ENCODE results near the gene ITGA7. TPM values are rescaled to one million over a fixed set of nuclear protein-coding genes. Genes with fewer than 3 reads are reported as not detected.

The ITGA7 gene
- total and polyA plus RNA-seq, 2 of the 4 experiments (the other 2 are of a cell fraction), result 3.9 to 15.7 TPM

- Histone ChIP-seq H3K4me1 (ENCODE audit: control insufficient read depth, insufficient read depth, low read length) (no peaks in the 10 kb centered on the region), H2AFZ (replicated peaks; ENCODE audit: low read length, poor library complexity) (no peak overlapping the region), H2BK20ac (ENCODE audit: low read depth, low read length) (no peak overlapping the region), H3K4ac (ENCODE audit: low read depth, low read length) (no peak overlapping the region), H2AK5ac (ENCODE audit: low read depth, low read length) (no peak overlapping the region), H4K5ac (ENCODE audit: low read depth, low read length) (no peak overlapping the region), H2BK5ac (ENCODE audit: low read depth, low read length, poor library complexity, severe bottlenecking) (no peak overlapping the region), H4K20me1 (ENCODE audit: insufficient read depth, low read length) (no peaks in the 10 kb centered on the region), H3K4me3 (ENCODE audit: insufficient read depth, low read depth, low read length) (no peak overlapping the region), H2BK120ac (ENCODE audit: low read depth, low read length) (no peak overlapping the region), H3K79me1 (ENCODE audit: low read depth in 1 of 2, low read length in 2 of 2) (no peaks in the 10 kb centered on the region), H3K9me3 (ENCODE audit: control insufficient read depth, insufficient read depth, low read length) (no peaks in the 10 kb centered on the region), H3K23ac (ENCODE audit: low read depth, low read length) (no peak overlapping the region), H2BK15ac (ENCODE audit: low read depth, low read length) (no peak overlapping the region), H4K8ac (ENCODE audit: low read depth in 2 of 2, low read length in 2 of 2) (no peak overlapping the region), H3K4me2 (ENCODE audit: low read depth, low read length) (no peak overlapping the region), H3K9me1 (ENCODE audit: insufficient read depth, low read length) (no peaks in the 10 kb centered on the region), H3K9ac (ENCODE audit: low read depth, low read length) (no peak overlapping the region), H3K18ac (ENCODE audit: low read depth, low read length) (no peak overlapping the region), H2AK9ac (replicated peaks; ENCODE audit: low read depth, low read length, poor library complexity) (no peak overlapping the region), H4K91ac (ENCODE audit: insufficient read depth, low read depth, low read length) (no peak overlapping the region), H3K14ac (replicated peaks; ENCODE audit: low read depth, low read length) (no peak overlapping the region), H3K36me3 (ENCODE audit: control insufficient read depth, insufficient read depth, low read length) (no peaks in the 10 kb centered on the region), H3K27me3 (ENCODE audit: control insufficient read depth, insufficient read depth, low read length) (peaks cover 12% of the 10 kb centered on the region), H3K27ac (ENCODE audit: insufficient read depth, low read length) (no peak overlapping the region), H3K56ac (ENCODE audit: extremely low read depth, insufficient read depth, low read length) (no peak overlapping the region)
- WGBS, 2 experiments (ENCODE audit: extremely low coverage in 2 of 2, insufficient read length in 1 of 2), result no CpG with 5 or more reads among the region's 3 CpGs
- DNase-seq, result no peak
- no peak for ATAC-seq (ENCODE audit: low read depth)
- ChIA-PET POLR2A (ENCODE audit: unreplicated experiment) (no interaction called here), CTCF (no interaction called here)
- dilution Hi-C loops (cut with HindIII; ENCODE audit: low sequenced_read_pairs, unreplicated experiment), result no loop called here
- BruUV-seq (replicated peaks), result no TSS peak
- no peak for TF ChIP-seq USF2 (IDR thresholded peaks at IDR 0.05; ENCODE audit: low read depth, low read length)
- no peak for TF ChIP-seq CHD1 (IDR thresholded peaks at IDR 0.05; ENCODE audit: low read depth, low read length)
- TF ChIP-seq RAD21 (IDR thresholded peaks at IDR 0.05; ENCODE audit: low read length), result no peak
- TF ChIP-seq NFE2L2 (IDR thresholded peaks at IDR 0.05; ENCODE audit: low read depth, low read length), result no peak
- TF ChIP-seq POLR2A (IDR thresholded peaks at IDR 0.05; ENCODE audit: low read depth, low read length), result no peak
- no peak for TF ChIP-seq SMC3 (IDR thresholded peaks at IDR 0.05; ENCODE audit: low read depth, low read length)
- TF ChIP-seq ELK1 (IDR thresholded peaks at IDR 0.05; ENCODE audit: borderline replicate concordance, low read depth, low read length), result no peak
- no peak for TF ChIP-seq CTCF (conservative IDR thresholded peaks at IDR 0.05; ENCODE audit: low read depth, low read length)
- no peak for TF ChIP-seq FOS (IDR thresholded peaks at IDR 0.05; ENCODE audit: low read depth, low read length)
- no peak for TF ChIP-seq MXI1 (IDR thresholded peaks at IDR 0.05; ENCODE audit: borderline replicate concordance, low read depth, low read length)
- TF ChIP-seq CEBPB (IDR thresholded peaks at IDR 0.05; ENCODE audit: low read depth, low read length), result no peak
- TF ChIP-seq MAZ (IDR thresholded peaks at IDR 0.05; ENCODE audit: borderline replicate concordance, low read depth, low read length), result no peak
- TF ChIP-seq MAFK (IDR thresholded peaks at IDR 0.05; ENCODE audit: low read depth, low read length), result no peak
- TF ChIP-seq RCOR1 (IDR thresholded peaks at IDR 0.05; ENCODE audit: insufficient replicate concordance, low read length), result no peak
- no peak for TF ChIP-seq RFX5 (IDR thresholded peaks at IDR 0.05; ENCODE audit: low read depth, low read length)
- no peak for TF ChIP-seq BHLHE40 (IDR thresholded peaks at IDR 0.05; ENCODE audit: low read depth, low read length)
- in situ Hi-C loops (cut with MboI; ENCODE audit: low sequenced_read_pairs), result no loop called here
- intact Hi-C loops (cut with micrococcal nuclease), result no loop called here
Measured at GRCh38 chr12:55653031-55653430, 54.7 kb downstream of the ITGA7 start.

Data from IMR-90 (cell line).